AG04450 (cell line): Measurements from ENCODE around the gene NUCB1. TPM values are rescaled to one million over a fixed set of nuclear protein-coding genes. Genes with fewer than 3 reads are reported as not detected.

Experiments used
- CTCF ChIA-PET: fragments of 300-600, 350-600 bp; formaldehyde crosslinking; extraction: SDS; loops from one replicate; lab custom pipeline; 2022; ENCODE audit warnings: antibody characterized with exemption, inconsistent platforms; lab: Charles Lee
- POLR2A ChIA-PET: fragments of 350-600 bp; formaldehyde crosslinking; extraction: SDS; loops from one replicate; lab custom pipeline; 2021; ENCODE audit warnings: antibody characterized with exemption, inconsistent platforms; lab: Yijun Ruan, JAX
- DNase-seq: peaks from one replicate; pipeline ENCODE4 v3.0.0-alpha.2; 2011; ENCODE audit warnings: low read depth, low spot score
- H3K27ac ChIP-seq: one replicate; pipeline ENCODE4 v1.5.1; 2012; ENCODE audit warnings: low read depth, low read length, control low read depth
- H3K27me3 ChIP-seq: one replicate; pipeline ENCODE4 v1.6.0; 2012; ENCODE audit warnings: low read length; ENCODE audit not compliant: control insufficient read depth, insufficient read depth
- H3K4me3 ChIP-seq: 2 replicates; pipeline ENCODE4 v1.5.1; 2011; ENCODE audit warnings: mild to moderate bottlenecking, low read depth, low read length, control low read depth
- H3K9me3 ChIP-seq: 2 replicates; pipeline ENCODE4 v1.5.1; 2012; ENCODE audit warnings: low read length; ENCODE audit not compliant: control insufficient read depth, insufficient read depth
- polyA plus RNA-seq: library from polyadenylated mRNA; depleted of rRNA; stranded (reverse); fragments of >200 nt; gene quantifications from 2 replicates; pipeline ENCODE4 v1.2.3, GENCODE V29; 2011
- TF ChIP-seq, protein P1 (sequence below): IDR thresholded peaks from 2 replicates; pipeline ENCODE4 v1.5.1; 2011; ENCODE audit warnings: low read depth, low read length, control low read depth, inconsistent platforms

Gene NUCB1
- polyA plus RNA-seq, 1 experiment = 123 TPM

DNA sequence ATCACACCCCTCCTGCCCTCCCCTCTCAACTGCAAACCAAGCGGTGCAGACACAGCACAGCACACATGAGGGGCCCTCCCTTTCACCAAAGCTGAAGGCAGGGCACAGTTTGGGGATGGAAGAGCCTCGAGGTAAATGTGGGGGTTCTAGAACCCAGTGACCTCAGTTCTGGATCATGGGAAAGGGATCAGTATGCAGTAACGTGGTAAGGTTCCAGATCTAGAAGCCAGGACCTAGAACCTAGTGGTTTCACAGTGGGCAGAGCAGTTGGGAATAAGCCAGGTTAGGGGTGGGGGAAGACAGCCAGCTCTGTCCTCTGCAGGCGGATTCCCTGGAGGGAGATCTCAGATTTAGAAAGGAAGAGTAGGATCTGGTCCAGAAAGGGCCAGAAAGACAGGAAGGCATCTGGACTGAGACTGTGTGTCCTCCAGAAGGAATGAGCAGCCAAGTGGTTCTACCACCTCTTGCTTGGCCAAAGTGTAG is 68.1 kb downstream of the NUCB1 start:
- Histone ChIP-seq H3K4me3 (no peak overlapping the region), H3K27ac (peak overlapping the region; percentile 47), H3K9me3 (peaks cover 12% of the 10 kb centered on the region; the same call in 1 of the 2 replicates), H3K27me3 (no peaks in the 10 kb centered on the region)
- DNase-seq = no peak
- ChIA-PET POLR2A (interaction anchor here (0.6 to 5.6 kb wide), 8 partner anchors 11 to 189 kb away, joined by 3 to 83 read pairs (median 6); partner anchors contain the start of genes GYS1, PPP1R15A and RUVBL2), CTCF (interaction anchor here (0.6 to 1.0 kb wide), 2 partner anchors 177 to 180 kb away, joined by 3 read pairs; no protein-coding TSS in a partner anchor)
- TF ChIP-seq, protein P1, sequence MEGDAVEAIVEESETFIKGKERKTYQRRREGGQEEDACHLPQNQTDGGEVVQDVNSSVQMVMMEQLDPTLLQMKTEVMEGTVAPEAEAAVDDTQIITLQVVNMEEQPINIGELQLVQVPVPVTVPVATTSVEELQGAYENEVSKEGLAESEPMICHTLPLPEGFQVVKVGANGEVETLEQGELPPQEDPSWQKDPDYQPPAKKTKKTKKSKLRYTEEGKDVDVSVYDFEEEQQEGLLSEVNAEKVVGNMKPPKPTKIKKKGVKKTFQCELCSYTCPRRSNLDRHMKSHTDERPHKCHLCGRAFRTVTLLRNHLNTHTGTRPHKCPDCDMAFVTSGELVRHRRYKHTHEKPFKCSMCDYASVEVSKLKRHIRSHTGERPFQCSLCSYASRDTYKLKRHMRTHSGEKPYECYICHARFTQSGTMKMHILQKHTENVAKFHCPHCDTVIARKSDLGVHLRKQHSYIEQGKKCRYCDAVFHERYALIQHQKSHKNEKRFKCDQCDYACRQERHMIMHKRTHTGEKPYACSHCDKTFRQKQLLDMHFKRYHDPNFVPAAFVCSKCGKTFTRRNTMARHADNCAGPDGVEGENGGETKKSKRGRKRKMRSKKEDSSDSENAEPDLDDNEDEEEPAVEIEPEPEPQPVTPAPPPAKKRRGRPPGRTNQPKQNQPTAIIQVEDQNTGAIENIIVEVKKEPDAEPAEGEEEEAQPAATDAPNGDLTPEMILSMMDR = no peak

DNA sequence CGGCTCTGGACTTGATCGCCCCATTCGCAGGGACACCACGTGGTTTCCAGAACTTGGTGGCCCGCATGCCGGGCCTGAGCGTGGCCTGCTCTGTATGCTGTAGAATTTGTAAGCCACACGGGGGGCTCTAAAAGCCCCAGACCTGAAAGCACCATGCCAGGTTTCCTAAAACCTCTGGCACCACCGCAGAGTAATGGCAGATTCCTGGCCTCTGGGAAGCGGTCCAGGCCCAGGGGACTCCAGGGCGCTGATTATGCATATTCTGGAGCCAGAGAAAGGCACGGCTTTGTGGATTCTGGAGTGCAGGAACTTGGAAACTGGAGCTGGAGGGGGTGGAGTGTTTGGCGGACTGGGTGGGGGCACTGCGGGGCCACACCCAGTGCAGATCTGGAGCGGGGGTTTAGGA is 68.7 kb downstream of the NUCB1 start:
- DNase-seq = no peak
- Histone ChIP-seq H3K27ac (no peak overlapping the region), H3K9me3 (peaks cover 12% of the 10 kb centered on the region; the same call in 1 of the 2 replicates), H3K4me3 (no peak overlapping the region), H3K27me3 (no peaks in the 10 kb centered on the region)
- TF ChIP-seq, protein P1 = no peak
- POLR2A ChIA-PET = interaction anchor here (0.6 to 5.6 kb wide), 6 partner anchors 15 to 95 kb away, joined by 3 to 83 read pairs (median 6); partner anchors contain the start of genes GYS1, PPP1R15A and RUVBL2
- CTCF ChIA-PET = no interaction called here

DNA sequence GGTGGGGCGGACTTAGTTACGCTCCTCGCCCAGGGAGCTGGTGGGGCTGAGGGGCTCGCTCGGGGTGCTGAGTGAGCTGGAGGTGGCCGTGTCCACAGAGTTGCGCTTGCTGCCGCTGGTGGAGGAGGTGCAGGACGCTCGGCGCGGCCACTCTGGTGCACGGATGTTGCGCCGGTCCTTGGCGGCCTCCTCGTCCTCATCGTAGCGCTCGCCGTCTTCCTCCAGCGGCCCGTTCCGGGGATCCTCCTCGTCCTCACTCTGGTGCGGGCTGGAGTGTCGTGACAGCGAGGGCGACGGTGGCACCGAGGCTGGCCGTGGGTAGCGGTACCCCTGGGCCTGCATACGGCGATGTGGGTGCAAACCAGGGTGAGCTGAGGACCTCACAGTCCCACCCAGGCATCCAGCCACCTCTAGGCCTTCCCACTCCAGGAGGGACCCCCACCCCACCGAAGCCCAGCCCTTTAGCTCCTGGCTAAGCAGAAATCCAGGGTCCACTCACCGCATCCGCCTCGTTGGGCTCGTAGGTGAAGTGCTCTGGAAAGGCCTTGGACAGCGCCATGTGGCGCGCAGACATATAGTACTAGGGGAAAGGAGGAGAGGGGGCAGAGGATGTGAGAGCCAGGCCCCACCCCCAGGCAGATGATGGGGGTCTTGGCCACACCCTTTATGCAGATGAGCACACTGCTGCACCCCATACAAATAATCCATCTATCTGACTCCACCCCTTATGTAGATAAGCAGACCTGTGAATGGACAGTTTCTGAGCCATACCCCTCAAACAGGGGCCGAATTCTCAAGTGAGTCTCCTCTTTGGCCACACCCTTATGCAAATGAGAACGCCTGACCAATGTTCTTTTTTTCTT is 69.4 kb downstream of the NUCB1 start:
- POLR2A ChIA-PET = interaction anchor here (0.6 to 1.2 kb wide), 6 partner anchors 15 to 128 kb away, joined by 3 to 7 read pairs (median 4); no protein-coding TSS in a partner anchor
- CTCF ChIA-PET = interaction anchor here (1.0 to 3.2 kb wide), 7 partner anchors 11 to 181 kb away, joined by 3 to 38 read pairs (median 11); partner anchors contain the start of genes GYS1 and RUVBL2
- no peak for DNase-seq
- Histone ChIP-seq H3K27ac (no peak overlapping the region), H3K27me3 (no peaks in the 10 kb centered on the region), H3K9me3 (peaks cover 12% of the 10 kb centered on the region; the same call in 1 of the 2 replicates), H3K4me3 (no peak overlapping the region)
- TF ChIP-seq, protein P1 = no peak

DNA sequence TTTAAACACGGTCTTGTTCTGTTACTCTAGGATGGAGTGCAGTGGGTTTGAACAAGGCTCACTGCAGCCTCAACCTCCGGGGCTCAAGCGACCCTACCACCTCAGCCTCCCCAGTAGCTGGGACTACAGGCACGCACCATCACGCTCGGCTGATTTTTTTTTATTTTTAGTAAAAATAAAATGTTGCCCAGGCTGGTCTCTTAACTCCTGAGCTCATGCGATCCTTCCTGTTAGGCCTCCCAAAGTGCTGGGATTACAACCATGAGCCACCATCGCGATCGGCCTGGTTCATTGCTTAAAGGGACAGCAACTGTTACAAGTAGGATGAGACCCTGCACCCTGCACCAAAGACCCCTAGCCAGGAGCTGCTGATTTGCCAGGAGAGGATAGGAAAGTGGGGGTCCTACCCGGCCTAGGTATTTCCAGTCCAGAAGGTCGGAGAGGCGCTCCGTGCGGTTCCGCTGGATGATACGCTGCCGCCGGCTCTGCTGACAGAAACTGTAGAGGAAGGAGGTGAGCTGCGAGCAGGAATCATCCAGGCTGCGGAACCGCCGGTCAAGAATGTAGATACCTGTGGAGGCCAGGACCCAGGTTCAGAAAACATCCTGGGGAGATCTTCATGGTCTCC is 70.1 kb downstream of the NUCB1 start:
- peaks cover 12% of the 10 kb centered on the region; the same call in 1 of the 2 replicates for H3K9me3 ChIP-seq
- TF ChIP-seq, protein P1 = no peak
- no peak for DNase-seq
- ChIA-PET CTCF (interaction anchor here (0.5 to 3.2 kb wide), 28 partner anchors 10 to 325 kb away, joined by 3 to 38 read pairs (median 4); partner anchors contain the start of genes BAX, CA11, GYS1 and HSD17B14), POLR2A (interaction anchor here (0.5 to 2.0 kb wide), 14 partner anchors 9 to 415 kb away, joined by 3 to 13 read pairs (median 6); partner anchors contain the start of genes HSD17B14, NUCB1 and PPP1R15A)
- H3K27me3 ChIP-seq = no peaks in the 10 kb centered on the region
- no peak overlapping the region for H3K4me3 ChIP-seq
- no peak overlapping the region for H3K27ac ChIP-seq
